GM23248 (cell line): Measurements from ENCODE around the gene CFAP20DC.

Experiments used
- EZH2 ChIP-seq: fragments of 200-600 bp; sonication (generic); IDR thresholded peaks from 2 replicates; pipeline ENCODE4 v1.6.1; 2018; ENCODE audit warnings: antibody characterized with exemption, mild to moderate bottlenecking; ENCODE audit not compliant: insufficient read depth, poor library complexity, severe bottlenecking
- EZH2phosphoT487 ChIP-seq: fragments of 200-600 bp; sonication (generic); IDR thresholded peaks from 2 replicates; pipeline ENCODE4 v1.6.1; 2018; ENCODE audit warnings: antibody characterized with exemption, moderate library complexity, mild to moderate bottlenecking, low read depth; ENCODE audit not compliant: insufficient read depth

DNA sequence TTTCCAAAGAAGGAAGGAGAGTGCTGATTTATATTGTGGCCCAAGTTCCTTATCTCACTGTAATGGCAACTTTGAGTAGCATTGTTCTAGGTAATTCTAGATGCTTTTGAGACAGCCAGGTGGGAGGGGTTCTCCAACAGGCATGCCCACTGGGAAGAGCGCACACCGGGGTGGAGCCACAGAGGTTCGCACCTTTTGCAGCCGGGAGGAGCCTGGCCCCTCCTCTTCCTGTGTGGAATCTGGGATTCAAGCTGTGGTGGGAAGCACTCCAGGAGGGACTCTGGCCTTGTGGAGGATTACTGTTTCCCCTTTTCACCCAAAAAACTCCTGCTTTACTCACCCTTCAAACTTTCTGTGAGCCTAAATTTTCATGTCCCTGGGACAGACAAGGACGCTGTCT is 53.1 kb downstream of the CFAP20DC start:
- TF ChIP-seq EZH2 = no peak
- no peak for TF ChIP-seq EZH2phosphoT487
